Fibroblast of skin of right quadriceps (primary cell): ENCODE results near the gene FOXP4.

ENCODE experiments used
- DNase-seq: peaks from one replicate; pipeline ENCODE4 v3.0.0-alpha.2; 2013

Gene FOXP4

GRCh38 chr6:41650120-41650519 is 103.9 kb downstream of the FOXP4 start:
- no peak for DNase-seq

- no peak for DNase-seq
These were observed 105.2 kb downstream of the FOXP4 start for GRCh38 chr6:41651246-41651961.
